MM.1S (cell line): ENCODE results near the gene PGPEP1.

ENCODE experiments used
- EZH2 ChIP-seq: fragments of 300-600 bp; sonication (generic); optimal IDR thresholded peaks from 2 replicates; pipeline ENCODE3; 2017; ENCODE audit warnings: low read depth, mild to moderate bottlenecking, antibody characterized with exemption, low read length, mixed read lengths
- TF ChIP-seq, protein P1 (sequence below): fragments of 300-600 bp; sonication (generic); IDR thresholded peaks from 2 replicates; pipeline ENCODE4 v1.5.1; 2016; ENCODE audit warnings: antibody characterized with exemption, low read length, mixed read lengths

DNA sequence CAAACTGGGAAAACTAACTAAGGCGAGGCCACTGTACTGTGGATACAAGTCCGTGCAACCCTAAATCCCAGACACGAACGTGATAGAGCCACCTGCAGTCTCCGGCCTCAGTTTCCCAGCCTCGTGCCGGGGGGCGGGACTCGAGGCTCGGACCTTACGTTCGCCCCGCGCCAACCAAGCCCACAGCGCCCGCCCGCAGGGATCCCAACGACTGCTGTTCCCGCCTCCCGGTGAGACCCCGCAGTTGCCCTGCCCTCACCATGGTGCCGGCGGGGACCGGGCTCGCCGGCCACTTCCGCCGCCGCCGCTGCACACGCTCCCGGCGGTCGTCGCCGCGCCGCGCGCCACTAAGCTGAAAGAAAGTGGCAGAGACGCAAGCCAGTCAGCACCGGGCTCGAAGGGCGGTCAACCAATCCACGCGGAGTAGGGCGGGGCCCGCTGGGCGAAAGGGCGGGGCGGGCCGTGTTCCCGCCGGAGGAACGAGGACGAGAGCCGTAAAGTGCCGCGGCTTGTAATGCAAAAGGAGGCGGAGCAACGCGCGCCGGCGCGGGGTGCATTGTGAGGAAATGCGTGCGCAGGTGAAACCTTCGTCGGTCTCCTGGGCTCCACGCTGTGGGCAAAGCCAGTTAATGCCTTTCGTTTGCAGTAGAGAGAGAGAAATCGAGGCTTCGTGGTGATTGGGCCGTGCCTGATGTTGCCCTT lies 17.5 kb upstream of the PGPEP1 start, which contains the start of gene LSM4:
- TF ChIP-seq, protein P1, sequence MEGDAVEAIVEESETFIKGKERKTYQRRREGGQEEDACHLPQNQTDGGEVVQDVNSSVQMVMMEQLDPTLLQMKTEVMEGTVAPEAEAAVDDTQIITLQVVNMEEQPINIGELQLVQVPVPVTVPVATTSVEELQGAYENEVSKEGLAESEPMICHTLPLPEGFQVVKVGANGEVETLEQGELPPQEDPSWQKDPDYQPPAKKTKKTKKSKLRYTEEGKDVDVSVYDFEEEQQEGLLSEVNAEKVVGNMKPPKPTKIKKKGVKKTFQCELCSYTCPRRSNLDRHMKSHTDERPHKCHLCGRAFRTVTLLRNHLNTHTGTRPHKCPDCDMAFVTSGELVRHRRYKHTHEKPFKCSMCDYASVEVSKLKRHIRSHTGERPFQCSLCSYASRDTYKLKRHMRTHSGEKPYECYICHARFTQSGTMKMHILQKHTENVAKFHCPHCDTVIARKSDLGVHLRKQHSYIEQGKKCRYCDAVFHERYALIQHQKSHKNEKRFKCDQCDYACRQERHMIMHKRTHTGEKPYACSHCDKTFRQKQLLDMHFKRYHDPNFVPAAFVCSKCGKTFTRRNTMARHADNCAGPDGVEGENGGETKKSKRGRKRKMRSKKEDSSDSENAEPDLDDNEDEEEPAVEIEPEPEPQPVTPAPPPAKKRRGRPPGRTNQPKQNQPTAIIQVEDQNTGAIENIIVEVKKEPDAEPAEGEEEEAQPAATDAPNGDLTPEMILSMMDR: peak; percentile 48
- TF ChIP-seq EZH2: no peak
